NCI-H524 treated with DMSO at 0.1 percent for 48 hours (cell line): Measurements from ENCODE around the gene CPSF7.
A peak's percentile ranks its signal among the peaks of the same experiment; 100 is the strongest.
"Not testable (repeated sequence)": the region's sequence is repeated elsewhere in the genome, so short reads cannot be mapped to it uniquely, and the experiment has no call there.

Experiments
- DNase-seq: peaks from one replicate; lab custom pipeline; 2025; lab: John Stamatoyannopoulos, UW

CPSF7 gene

GRCh38 chr11:61384271-61385242 lies 45.2 kb downstream of the CPSF7 start:
- no peak for DNase-seq

GRCh38 chr11:61383859-61384258 lies 45.9 kb downstream of the CPSF7 start:
- not testable (repeated sequence) for DNase-seq

GRCh38 chr11:61380884-61381283 lies 48.9 kb downstream of the CPSF7 start:
- no peak for DNase-seq

GRCh38 chr11:61378713-61379313 lies 51.0 kb downstream of the CPSF7 start:
- DNase-seq = no peak

GRCh38 chr11:61377461-61378160 lies 52.2 kb downstream of the CPSF7 start:
- DNase-seq = no peak

GRCh38 chr11:61375761-61376108 lies 54.0 kb downstream of the CPSF7 start:
- no peak for DNase-seq

- DNase-seq = no peak
Measured at GRCh38 chr11:61372659-61373420, 56.9 kb downstream of the CPSF7 start.

GRCh38 chr11:61370349-61371005 lies 59.3 kb downstream of the CPSF7 start:
- no peak for DNase-seq

- no peak for DNase-seq
Measured at GRCh38 chr11:61369372-61370348, 60.1 kb downstream of the CPSF7 start.

- DNase-seq = no peak
Measured at GRCh38 chr11:61368646-61369045, 61.1 kb downstream of the CPSF7 start.

GRCh38 chr11:61367406-61367805 lies 62.4 kb downstream of the CPSF7 start:
- DNase-seq = no peak

GRCh38 chr11:61364012-61364675 lies 65.6 kb downstream of the CPSF7 start:
- DNase-seq = no peak

- DNase-seq = no peak
Measured at GRCh38 chr11:61362542-61362875, 67.3 kb downstream of the CPSF7 start.

- DNase-seq = peak; percentile 82
Measured at GRCh38 chr11:61361741-61362541, 67.8 kb downstream of the CPSF7 start, which contains the start of the genes CYB561A3 and TMEM138. Gene CYB561A3, minus strand, starts transcription at chr11:61361882. Its CDS starts 5,169 bp downstream, at chr11:61356713. Gene TMEM138, plus strand, starts transcription at chr11:61362374. Its CDS starts 2,017 bp downstream, at chr11:61364391.

- DNase-seq = no peak
Measured at GRCh38 chr11:61361237-61361740, 68.5 kb downstream of the CPSF7 start.

GRCh38 chr11:61359516-61359915 lies 70.3 kb downstream of the CPSF7 start:
- DNase-seq = no peak

- DNase-seq = no peak
Measured at GRCh38 chr11:61358566-61358965, 71.2 kb downstream of the CPSF7 start.

GRCh38 chr11:61357894-61358239 lies 71.9 kb downstream of the CPSF7 start:
- DNase-seq = no peak
